Measurements from ENCODE around the gene SIPA1. TPM values are rescaled to one million over a fixed set of nuclear protein-coding genes. Genes with fewer than 3 reads are reported as not detected.

The SIPA1 gene
- total and polyA plus RNA-seq, 9 of the 15 experiments (the other 6 are each of a cell fraction or from before 2014, with no cell fraction given), result 0.25 to 85.8 (median 16.8) TPM

GRCh38 chr11:65615229-65615949 lies 22.5 kb upstream of the SIPA1 start, which contains the start of gene PCNX3 (continued):
- TF ChIP-seq ZBTB40 (IDR thresholded peaks at IDR 0.05) (peak; percentile 96), ZBTB40 (CRISPR knock-in tag; IDR thresholded peaks at IDR 0.05) (no peak), IRF9 (tag; IDR thresholded peaks at IDR 0.05) (no peak), ZNF511 (CRISPR knock-in tag; IDR thresholded peaks at IDR 0.05) (0 out of 2 replicates have a peak, but pooled peaks have one; percentile 65), ZNF740 (CRISPR knock-in tag; IDR thresholded peaks at IDR 0.05) (no peak), ZNF740 (tag; IDR thresholded peaks at IDR 0.05) (no peak), NFE2 (IDR thresholded peaks at IDR 0.05; ENCODE audit: low read depth) (0 out of 2 replicates have a peak, but pooled peaks have one; percentile 25), NFIC (IDR thresholded peaks at IDR 0.05) (no peak), VEZF1 (CRISPR knock-in tag; IDR thresholded peaks at IDR 0.05) (peak; percentile 52; the same call in 1 of the 2 replicates), KHSRP (IDR thresholded peaks at IDR 0.05) (no peak; the same call in 1 of the 2 replicates), U2AF1 (optimal IDR thresholded peaks at IDR 0.05; ENCODE audit: low read depth, low read length) (no peak), SMAD4 (CRISPR knock-in tag; conservative IDR thresholded peaks at IDR 0.05) (no peak), TRIM28 (IDR thresholded peaks at IDR 0.05) (no peak)
